GM18519 (cell line): ENCODE results near the gene NR2E1.

ENCODE experiments used
- ATAC-seq: cut with Tn5 transposase; IDR thresholded peaks from one replicate; pipeline ENCODE4 v1.9.1; 2021; ENCODE audit warnings: mild to moderate bottlenecking, moderate library complexity; ENCODE audit not compliant: unreplicated experiment, low FRiP score

NR2E1 gene

DNA sequence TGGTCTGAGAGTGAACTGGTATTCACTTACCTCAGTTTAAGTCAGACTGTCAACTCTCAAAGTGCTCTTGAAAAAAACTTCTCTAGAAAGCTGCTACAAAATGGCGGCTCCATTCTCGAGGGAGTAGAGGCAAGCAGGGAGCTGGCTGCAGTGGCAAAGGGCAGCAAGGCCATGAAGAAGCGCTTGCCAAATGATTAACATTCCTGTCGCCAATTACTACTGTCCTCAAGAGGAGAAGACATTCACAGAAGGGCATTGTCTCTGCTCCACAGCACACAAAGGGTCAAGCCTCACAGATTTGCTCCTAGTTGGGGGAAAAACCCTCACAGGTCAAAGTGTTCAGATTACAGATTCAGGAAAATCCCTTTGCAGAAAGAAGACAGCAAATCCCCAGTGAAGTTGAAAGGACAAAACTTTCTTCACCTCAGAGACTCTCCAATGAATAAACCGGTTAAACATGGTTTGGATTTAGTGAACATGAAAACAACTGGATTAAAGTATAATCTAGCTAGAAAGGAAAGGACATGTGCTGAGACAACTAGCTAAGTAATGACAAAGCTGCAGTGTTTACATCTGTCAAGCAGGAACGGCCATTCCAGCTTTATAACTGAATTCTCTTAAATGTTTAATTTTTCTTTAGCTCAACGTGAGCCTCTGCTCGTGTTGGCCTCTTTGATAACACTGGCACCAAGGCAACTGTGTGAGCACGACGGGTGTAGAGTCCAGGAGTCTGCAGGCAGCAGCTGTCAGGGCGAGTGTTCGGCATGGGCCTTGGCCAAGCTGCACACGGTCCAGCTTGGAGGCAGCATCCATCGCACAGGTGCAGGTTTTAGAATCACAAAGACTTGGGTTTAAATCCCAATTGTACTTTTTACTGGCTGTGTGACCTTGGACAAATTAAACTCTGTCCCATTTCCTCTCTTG lies 37.6 kb downstream of the NR2E1 start:
- ATAC-seq: no peak

DNA sequence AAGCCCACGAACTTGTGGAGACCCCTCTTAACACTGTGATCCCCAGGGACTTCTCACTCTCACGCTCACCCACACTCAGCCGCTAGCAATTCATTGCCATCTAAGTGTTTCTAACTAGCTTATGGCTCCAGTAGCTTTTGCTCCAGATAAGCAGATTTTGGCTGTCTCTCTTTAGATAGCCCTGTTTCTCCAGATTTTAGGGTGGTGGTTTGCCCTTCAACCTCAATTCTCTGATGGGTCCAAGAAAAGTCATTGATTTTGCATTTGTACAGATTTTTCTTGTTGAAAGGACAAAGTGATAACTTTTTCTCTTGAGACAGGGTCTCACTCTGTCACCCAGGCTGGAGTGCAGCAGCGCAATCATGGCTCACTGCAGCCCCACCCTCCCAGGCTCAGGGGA lies 41.2 kb downstream of the NR2E1 start:
- no peak for ATAC-seq

DNA sequence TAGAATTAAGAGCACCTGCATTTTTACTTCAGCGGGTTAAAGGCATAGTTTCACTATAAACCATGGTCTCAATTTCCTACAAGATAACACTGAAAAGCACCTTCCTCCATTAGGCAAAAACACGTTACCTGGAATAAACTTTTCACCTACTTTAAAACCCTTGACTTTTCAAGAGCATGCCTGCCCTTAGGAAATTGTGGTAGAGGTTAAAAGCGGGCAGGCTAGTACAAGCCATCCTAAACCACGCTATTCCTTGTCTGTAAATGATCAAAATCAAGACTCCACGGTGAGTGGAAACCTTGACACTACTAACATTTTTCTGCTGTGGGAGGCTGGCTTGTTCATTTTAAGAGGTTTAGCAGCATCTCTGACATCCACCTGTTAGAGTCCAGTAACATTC lies 43.9 kb downstream of the NR2E1 start:
- no peak for ATAC-seq

DNA sequence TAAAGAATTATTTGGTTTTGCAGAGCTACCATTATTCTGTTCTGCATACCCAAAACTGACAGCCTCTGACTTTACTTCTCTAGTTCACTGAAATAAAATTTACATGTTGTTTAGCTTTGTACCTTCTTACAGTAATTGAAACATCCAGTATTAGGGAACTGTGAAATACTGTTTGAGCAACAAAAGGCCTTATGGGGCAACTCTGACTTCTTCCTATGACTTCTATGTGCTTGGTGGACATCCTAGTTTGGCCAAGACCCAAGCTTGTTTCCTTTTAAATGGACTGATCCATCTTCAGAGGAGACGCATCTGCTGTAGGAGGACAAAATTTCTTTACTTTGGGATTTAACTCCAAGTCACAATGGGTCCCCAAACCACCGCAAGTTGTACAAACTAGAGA lies 44.7 kb downstream of the NR2E1 start:
- ATAC-seq: no peak

DNA sequence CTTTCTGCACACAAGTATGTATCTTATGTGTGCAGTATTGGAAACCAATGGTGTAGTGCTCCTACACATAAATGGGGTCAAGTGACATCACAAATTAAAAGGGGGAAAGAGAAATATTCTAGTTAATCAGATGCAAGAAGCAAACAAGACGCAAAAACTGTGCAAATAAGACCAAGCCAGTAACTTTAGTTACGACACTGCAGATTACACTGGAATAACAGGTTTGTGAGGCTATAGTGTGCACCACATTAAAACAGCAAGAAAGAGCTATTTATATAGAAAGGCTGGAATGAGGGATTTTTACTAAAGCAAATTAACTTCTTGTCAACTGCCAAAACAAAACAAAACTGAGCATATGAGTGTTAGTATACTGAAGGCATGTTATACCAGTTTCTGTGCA lies 45.8 kb downstream of the NR2E1 start:
- no peak for ATAC-seq

DNA sequence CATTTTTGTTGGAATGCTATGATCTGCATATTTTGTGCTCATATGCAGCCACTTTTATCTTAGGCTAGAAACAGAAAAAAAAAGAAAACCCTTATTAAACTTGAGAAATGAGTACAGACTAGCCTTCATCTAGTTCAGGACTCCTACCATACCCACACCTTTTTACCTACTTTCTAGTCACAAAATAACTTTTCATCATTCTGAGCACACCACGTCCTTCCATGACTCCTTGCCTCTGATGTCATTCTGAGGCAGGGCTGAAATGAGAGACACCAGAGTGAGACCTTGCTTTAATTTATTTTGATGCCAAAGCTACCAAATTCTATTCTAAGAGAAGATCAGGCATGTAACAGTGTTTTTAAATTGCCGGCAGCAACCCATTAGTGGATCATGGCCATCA lies 56.2 kb downstream of the NR2E1 start:
- no peak for ATAC-seq

DNA sequence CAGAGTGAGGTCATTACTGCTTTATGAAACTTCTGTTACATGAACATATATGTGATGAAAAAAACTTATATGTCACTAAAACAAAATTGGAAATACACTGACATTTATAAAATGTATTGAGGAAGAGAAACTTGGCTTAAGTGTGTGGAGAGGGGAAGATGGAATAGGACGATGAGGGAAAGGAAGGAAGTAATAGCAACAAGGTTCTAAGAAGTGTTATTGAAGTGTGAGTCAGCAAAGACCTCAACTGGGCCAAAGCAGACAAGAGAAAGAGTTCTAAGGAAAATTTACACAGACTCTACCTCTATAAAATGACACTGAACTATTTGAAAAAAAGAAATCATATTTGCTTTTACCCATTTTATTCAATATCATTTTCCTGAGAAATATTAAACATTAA lies 56.7 kb downstream of the NR2E1 start:
- ATAC-seq: no peak

DNA sequence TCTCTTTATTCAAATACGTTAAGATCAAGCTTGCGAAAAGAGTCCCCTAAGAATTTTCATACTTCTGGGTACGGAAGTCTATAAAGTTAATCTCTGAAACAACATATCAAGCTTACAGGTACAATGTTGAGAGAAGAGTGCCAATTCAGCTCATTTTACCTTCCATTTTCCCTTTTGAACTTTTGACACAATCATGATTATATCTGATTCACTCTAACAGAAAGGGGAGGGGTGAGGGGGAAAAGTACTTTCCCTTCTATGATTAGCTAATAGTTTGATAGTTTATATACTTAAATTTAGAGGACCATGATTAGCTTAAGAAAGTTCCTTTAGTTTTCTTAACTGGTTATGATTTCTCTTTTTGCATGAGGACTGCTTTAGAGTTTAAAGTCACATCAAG lies 61.5 kb downstream of the NR2E1 start:
- no peak for ATAC-seq

DNA sequence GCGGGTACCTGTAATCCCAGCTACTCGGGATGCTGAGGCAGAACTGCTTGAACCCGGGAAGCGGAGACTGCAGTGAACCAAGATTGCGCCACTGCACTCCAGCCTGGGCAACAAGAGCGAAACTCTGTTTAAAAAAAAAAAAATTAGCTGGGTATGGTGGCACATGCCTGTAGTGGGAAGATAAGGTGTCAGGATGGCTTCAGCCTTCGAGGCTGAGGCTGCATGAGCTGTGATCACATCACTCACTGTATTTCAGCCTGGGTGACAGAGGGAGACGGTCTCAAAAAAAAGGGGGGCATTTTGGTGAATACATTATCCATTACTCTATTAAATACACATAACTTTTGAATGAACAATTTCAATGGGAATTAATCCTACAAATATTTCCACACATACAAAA lies 62.6 kb downstream of the NR2E1 start:
- no peak for ATAC-seq

DNA sequence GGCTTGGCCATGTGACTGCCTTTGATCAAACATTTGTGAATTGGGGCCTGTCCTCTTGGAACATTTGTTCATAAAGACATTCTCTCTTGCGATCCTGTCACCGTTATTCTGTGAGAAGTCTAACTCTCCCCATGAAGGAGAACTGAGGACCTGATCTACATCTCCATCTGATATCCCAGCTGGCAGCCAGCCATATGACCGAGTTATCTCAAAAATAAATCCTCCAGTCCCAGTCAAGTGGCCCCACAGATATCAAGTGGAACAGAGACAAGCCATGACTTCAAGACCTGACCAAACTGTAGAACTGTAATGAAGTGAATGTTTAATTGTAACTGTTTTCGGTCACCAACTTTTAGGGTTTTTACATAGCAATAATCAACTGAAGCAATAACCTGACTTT lies 69.3 kb downstream of the NR2E1 start:
- no peak for ATAC-seq

DNA sequence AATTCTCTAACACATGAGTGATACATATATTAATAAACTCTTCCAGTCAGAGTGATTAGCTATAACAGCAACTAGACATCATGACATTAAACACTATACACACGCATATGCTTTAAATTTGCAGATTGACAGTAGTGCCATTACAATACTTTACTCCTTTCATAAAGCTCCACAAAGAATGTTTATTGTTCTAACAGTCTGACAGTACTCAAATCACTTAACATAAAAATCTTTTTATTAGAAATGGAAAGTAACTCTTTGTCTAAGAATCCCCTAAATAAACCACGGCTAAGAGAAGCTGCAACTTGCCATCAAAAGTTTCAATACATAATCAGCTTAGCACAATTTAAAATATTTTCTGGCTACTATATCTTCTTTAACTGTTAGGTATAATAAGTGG lies 71.0 kb downstream of the NR2E1 start:
- no peak for ATAC-seq

DNA sequence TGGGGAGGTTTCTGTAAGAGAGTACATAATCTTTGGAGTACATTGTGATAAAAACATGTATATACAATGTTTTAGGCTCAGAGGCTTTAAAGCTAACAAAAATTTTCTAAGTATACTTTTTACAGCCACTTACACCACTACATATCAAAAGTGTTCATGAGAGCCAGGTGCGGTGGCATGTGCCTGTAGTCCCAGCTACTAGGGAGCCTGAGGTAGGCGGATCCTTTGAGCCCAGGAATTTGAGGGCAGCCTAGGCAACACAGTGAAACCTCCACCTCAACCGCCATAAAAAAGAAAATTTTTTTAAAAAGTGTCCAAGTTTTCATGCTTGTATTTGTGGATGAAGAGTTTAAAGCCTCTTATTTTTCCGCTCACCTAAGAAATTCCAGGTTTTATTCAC lies 72.5 kb downstream of the NR2E1 start:
- ATAC-seq: no peak
